Measurements from ENCODE around the gene CDKL5. TPM values are rescaled to one million over a fixed set of nuclear protein-coding genes. Genes with fewer than 3 reads are reported as not detected.

Gene CDKL5
- total RNA-seq, 3 donors from 2014 or later: 5.3 to 14.3 (median 6.9) TPM

DNA sequence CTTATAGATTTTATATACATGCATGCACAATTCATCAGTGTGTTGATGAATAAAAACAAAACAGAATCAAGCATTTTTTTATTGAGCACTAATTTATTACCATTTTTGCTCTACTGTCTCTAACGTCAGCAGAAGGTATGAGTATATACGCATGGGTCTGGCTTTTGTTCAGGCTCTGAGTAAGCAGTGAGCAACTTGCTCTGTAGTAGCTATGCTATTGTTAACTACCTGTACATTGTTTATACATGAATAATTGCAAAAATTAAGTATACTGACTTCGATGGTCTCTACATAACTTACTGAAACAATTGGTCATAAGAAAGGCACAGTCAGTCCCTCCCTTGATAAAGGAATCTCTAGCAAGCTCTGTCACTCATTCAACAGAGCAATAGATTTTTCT lies 123.6 kb downstream of the CDKL5 start:
- no peaks in the 10 kb centered on the region for H3K9me3 ChIP-seq
- TF ChIP-seq, protein P1, sequence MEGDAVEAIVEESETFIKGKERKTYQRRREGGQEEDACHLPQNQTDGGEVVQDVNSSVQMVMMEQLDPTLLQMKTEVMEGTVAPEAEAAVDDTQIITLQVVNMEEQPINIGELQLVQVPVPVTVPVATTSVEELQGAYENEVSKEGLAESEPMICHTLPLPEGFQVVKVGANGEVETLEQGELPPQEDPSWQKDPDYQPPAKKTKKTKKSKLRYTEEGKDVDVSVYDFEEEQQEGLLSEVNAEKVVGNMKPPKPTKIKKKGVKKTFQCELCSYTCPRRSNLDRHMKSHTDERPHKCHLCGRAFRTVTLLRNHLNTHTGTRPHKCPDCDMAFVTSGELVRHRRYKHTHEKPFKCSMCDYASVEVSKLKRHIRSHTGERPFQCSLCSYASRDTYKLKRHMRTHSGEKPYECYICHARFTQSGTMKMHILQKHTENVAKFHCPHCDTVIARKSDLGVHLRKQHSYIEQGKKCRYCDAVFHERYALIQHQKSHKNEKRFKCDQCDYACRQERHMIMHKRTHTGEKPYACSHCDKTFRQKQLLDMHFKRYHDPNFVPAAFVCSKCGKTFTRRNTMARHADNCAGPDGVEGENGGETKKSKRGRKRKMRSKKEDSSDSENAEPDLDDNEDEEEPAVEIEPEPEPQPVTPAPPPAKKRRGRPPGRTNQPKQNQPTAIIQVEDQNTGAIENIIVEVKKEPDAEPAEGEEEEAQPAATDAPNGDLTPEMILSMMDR (IDR thresholded peaks at IDR 0.05): no peak
- no peak for TF ChIP-seq POLR2AphosphoS5 (IDR thresholded peaks at IDR 0.05)
- TF ChIP-seq POLR2A (IDR thresholded peaks at IDR 0.05): no peak

DNA sequence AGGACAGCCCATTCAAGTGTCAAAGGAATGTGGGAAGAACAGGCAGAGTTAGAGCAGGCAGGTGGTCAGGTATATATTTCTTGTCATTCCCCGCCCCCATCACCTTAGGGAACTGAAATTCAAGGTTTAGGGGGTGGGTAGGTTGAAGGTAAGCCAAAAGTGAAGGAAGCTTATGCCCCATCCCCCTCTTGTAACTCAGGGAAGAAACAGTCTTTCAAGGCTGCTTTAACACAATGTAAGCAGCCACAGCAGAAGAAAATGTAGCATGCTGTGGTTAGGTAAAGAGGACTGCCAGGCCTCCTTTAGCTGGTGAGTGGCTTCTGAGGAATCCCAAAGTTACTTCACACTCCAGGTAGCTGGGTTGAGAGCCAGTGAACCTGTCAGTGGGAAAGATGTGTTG lies 124.2 kb downstream of the CDKL5 start:
- TF ChIP-seq, protein P1 (IDR thresholded peaks at IDR 0.05): no peak
- Histone ChIP-seq H3K4me1 (no peaks in the 10 kb centered on the region), H3K27me3 (peaks cover 0 to 9% of the 10 kb centered on the region in 2 donors), H3K27ac (no peak overlapping the region), H3K9me3 (no peaks in the 10 kb centered on the region), H3K36me3 (no peaks in the 10 kb centered on the region), H3K4me3 (no peak overlapping the region)
- intact Hi-C loops (cut with DNase I; ENCODE audit: low total_unique reads): no loop called here
- DNase-seq (ENCODE audit: low spot score in 2 of 2): no peak

More for the DNA sequence above, 123.6 kb downstream of the CDKL5 start:
- no peak overlapping the region for H3K27ac ChIP-seq
- DNase-seq (ENCODE audit: low spot score in 2 of 2): no peak
- no peaks in the 10 kb centered on the region for H3K4me1 ChIP-seq
- no peaks in the 10 kb centered on the region for H3K36me3 ChIP-seq
- H3K27me3 ChIP-seq: peaks cover 0 to 9% of the 10 kb centered on the region in 2 donors
- no peak overlapping the region for H3K4me3 ChIP-seq
- intact Hi-C loops (cut with DNase I; ENCODE audit: low total_unique reads): no loop called here

DNA sequence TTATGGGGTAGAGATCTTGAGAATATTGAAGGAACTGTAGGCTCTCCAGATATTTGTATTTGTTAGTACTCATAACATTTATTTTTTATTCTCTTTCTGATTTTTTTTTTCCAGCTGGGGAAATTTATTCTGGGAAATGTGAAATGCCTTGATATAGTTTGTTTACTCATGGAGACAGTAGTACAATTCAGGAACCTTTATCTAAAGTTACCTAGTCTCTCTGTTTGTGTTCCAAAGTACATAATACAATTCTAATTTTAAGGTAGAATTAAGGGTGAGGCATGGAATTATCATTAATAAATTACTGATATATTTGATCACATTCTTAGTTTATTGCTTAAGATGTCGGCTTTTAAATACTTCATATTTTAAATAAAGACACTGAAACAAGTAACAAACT lies 132.5 kb downstream of the CDKL5 start:
- DNase-seq (ENCODE audit: low spot score in 2 of 2): no peak
- Histone ChIP-seq H3K9me3 (no peaks in the 10 kb centered on the region), H3K27me3 (no peaks in the 10 kb centered on the region), H3K27ac (no peak overlapping the region), H3K4me3 (no peak overlapping the region), H3K36me3 (no peaks in the 10 kb centered on the region), H3K4me1 (no peaks in the 10 kb centered on the region)
- intact Hi-C loops (cut with DNase I; ENCODE audit: low total_unique reads): no loop called here
- TF ChIP-seq, protein P1 (IDR thresholded peaks at IDR 0.05): no peak

DNA sequence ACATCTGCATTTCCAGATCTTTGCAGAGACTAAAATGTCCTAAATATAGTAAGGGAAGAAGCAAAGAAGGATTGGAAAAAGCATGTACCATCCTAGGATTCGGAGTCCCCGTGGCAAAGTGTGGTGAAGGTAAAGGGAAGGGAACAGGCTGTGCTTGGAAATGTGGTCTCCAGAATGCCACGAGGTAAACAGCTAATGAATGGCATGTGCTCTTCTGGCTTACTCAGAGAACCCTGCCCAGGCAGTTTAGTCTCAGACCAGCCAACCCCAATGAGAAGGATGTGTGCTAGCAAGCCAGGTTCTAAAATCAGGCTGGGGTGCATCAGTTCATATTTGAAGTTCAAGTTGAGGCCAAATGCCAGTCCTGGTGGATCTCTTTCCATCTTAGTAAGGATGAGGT lies 133.4 kb downstream of the CDKL5 start:
- H3K27me3 ChIP-seq: no peaks in the 10 kb centered on the region

DNA sequence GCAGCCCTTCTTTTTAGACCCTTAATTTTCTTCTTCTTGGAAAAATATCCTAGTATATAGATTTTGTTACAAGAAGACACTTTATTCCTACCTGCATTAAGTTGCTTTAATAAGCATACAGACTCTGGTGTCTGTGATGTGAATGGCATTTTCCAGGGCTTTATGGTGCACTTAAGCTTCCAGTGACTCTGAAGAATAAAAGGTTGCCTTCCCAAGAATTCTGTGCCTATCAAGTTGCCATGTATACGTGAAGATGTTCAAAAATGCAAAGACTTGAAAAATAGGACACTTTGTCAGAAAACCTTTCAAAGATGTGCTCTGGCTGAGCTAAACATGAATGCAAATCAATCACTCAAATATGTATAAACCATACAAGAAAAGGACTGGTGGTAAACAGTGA lies 135.6 kb downstream of the CDKL5 start:
- Histone ChIP-seq H3K4me1 (no peaks in the 10 kb centered on the region), H3K27me3 (no peaks in the 10 kb centered on the region), H3K4me3 (no peak overlapping the region), H3K27ac (no peak overlapping the region), H3K9me3 (no peaks in the 10 kb centered on the region), H3K36me3 (no peaks in the 10 kb centered on the region)
- DNase-seq (ENCODE audit: low spot score in 2 of 2): no peak
- intact Hi-C loops (cut with DNase I; ENCODE audit: low total_unique reads): no loop called here
- TF ChIP-seq POLR2A (IDR thresholded peaks at IDR 0.05) (no peak), POLR2AphosphoS5 (IDR thresholded peaks at IDR 0.05) (no peak)
- TF ChIP-seq, protein P1 (IDR thresholded peaks at IDR 0.05): no peak

More for the DNA sequence above, 133.4 kb downstream of the CDKL5 start:
- Histone ChIP-seq H3K9me3 (no peaks in the 10 kb centered on the region), H3K27ac (no peak overlapping the region), H3K4me3 (no peak overlapping the region), H3K36me3 (no peaks in the 10 kb centered on the region), H3K4me1 (no peaks in the 10 kb centered on the region)
- TF ChIP-seq POLR2A (IDR thresholded peaks at IDR 0.05): no peak
- no peak for TF ChIP-seq POLR2AphosphoS5 (IDR thresholded peaks at IDR 0.05)
- TF ChIP-seq, protein P1 (IDR thresholded peaks at IDR 0.05): no peak
- intact Hi-C loops (cut with DNase I; ENCODE audit: low total_unique reads): no loop called here
- no peak for DNase-seq (ENCODE audit: low spot score in 2 of 2)
